ENCODE data around the gene PFKFB3.

- TF ChIP-seq CTCF (IDR thresholded peaks at IDR 0.05; ENCODE audit: insufficient read depth, low read depth, low read length) (no peak), EZH2 (IDR thresholded peaks at IDR 0.05; ENCODE audit: insufficient read depth, low read length) (no peak)
Observed at GRCh38 chr10:6225263-6225814, 22.6 kb downstream of the PFKFB3 start.

Measured in astrocyte (in vitro differentiated cells and primary cell).